ENCODE results near the gene MYG1.
A peak's percentile ranks its signal among the peaks of the same experiment; 100 is the strongest.

The MYG1 gene

GRCh38 chr12:53268630-53269562 is 30.6 kb upstream of the MYG1 start:
- Histone ChIP-seq H3K9me3 (ENCODE audit: control extremely low read depth in 1 of 5, control insufficient read depth in 4 of 5, insufficient read depth in 2 of 5, low read depth in 1 of 5, low read length in 4 of 5) (no peaks in the 10 kb centered on the region), H3K4me3 (ENCODE audit: control insufficient read depth in 1 of 7, extremely low read depth in 1 of 7, insufficient read depth in 4 of 7, low read depth in 2 of 7, low read length in 6 of 7) (peak overlapping the region; percentile 72 to 97 (median 84)), H3K4me1 (ENCODE audit: control extremely low read depth in 1 of 4, control insufficient read depth in 4 of 4, insufficient read depth in 4 of 4, low read length in 3 of 4) (peaks cover 2 to 35% (median 18%) of the 10 kb centered on the region in 4 experiments), H3K36me3 (ENCODE audit: control insufficient read depth in 4 of 4, insufficient read depth in 4 of 4, low read length in 3 of 4) (peaks cover 0 to 32% (median 6%) of the 10 kb centered on the region in 4 experiments), H3K27ac (ENCODE audit: insufficient read depth in 1 of 2, low read depth in 1 of 2, low read length in 2 of 2, poor library complexity in 1 of 2, severe bottlenecking in 2 of 2) (peak overlapping the region; percentile 50 to 84), H3K27me3 (replicated peaks in 2 of 5; ENCODE audit: control insufficient read depth in 4 of 5, insufficient read depth in 5 of 5, low read length in 4 of 5) (no peaks in the 10 kb centered on the region)
- DNase-seq, result peak in 1 of 3 donors; percentile 6
- WGBS (ENCODE audit: insufficient coverage), result 75% methylated on average over 18 of the region's 20 CpGs
- CTCF ChIA-PET, result interaction anchor here (1.0 to 20.5 kb wide), 18 partner anchors 10 to 204 kb away, joined by 3 to 299 read pairs (median 5); partner anchors contain the start of genes AAAS, CSAD, ITGB7 and MYG1
- POLR2A ChIA-PET, result no interaction called here

DNA sequence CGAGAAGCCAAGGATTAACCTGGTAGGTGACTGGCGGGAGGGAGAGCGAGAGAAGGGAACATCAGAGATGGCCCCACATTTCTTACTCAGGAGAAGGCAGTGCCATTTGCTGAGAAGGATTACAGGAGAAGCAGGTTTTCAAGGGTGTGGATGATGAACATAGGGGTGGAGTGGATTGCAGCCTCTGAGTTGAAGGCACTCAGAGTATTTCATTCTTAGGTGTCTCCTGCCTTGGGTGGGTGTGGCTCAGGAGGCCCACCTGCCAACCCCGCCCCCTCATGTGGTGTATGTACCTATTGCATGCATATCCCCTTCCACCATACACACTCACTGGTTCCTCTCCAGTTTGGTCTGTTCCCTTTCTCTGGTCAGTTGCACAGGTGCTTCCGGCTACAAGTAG is 25.1 kb upstream of the MYG1 start:
- POLR2A ChIA-PET, result no interaction called here

GRCh38 chr12:53276511-53276910 is 23.0 kb upstream of the MYG1 start:
- CTCF ChIA-PET, result interaction anchor here (2.2 to 24.3 kb wide), 4 partner anchors 6 to 62 kb away, joined by 5 to 399 read pairs (median 102); partner anchors contain the start of gene ESPL1
- 100% methylated on average over 11 of the region's 11 CpGs for WGBS (ENCODE audit: insufficient coverage)
- POLR2A ChIA-PET, result no interaction called here

More for the DNA sequence above, 25.1 kb upstream of the MYG1 start:
- Histone ChIP-seq H3K9me3 (ENCODE audit: control extremely low read depth in 1 of 5, control insufficient read depth in 4 of 5, insufficient read depth in 2 of 5, low read depth in 1 of 5, low read length in 4 of 5) (no peaks in the 10 kb centered on the region), H3K27ac (ENCODE audit: insufficient read depth in 1 of 2, low read depth in 1 of 2, low read length in 2 of 2, poor library complexity in 1 of 2, severe bottlenecking in 2 of 2) (no peak overlapping the region), H3K36me3 (ENCODE audit: control insufficient read depth in 4 of 4, insufficient read depth in 4 of 4, low read length in 3 of 4) (peaks cover 18 to 73% (median 35%) of the 10 kb centered on the region in 4 experiments), H3K27me3 (replicated peaks in 2 of 5; ENCODE audit: control insufficient read depth in 4 of 5, insufficient read depth in 5 of 5, low read length in 4 of 5) (no peaks in the 10 kb centered on the region), H3K4me1 (ENCODE audit: control extremely low read depth in 1 of 4, control insufficient read depth in 4 of 4, insufficient read depth in 4 of 4, low read length in 3 of 4) (peaks cover 0 to 12% (median 2%) of the 10 kb centered on the region in 4 experiments), H3K4me3 (ENCODE audit: control insufficient read depth in 1 of 7, extremely low read depth in 1 of 7, insufficient read depth in 4 of 7, low read depth in 2 of 7, low read length in 6 of 7) (no peak overlapping the region)
- 98% methylated on average over 4 of the region's 5 CpGs for WGBS (ENCODE audit: insufficient coverage)
- CTCF ChIA-PET, result interaction anchor here (11.8 to 20.5 kb wide), 2 partner anchors 10 to 59 kb away, joined by 175 to 299 read pairs; partner anchors contain the start of gene ITGB7
- no peak for DNase-seq

DNA sequence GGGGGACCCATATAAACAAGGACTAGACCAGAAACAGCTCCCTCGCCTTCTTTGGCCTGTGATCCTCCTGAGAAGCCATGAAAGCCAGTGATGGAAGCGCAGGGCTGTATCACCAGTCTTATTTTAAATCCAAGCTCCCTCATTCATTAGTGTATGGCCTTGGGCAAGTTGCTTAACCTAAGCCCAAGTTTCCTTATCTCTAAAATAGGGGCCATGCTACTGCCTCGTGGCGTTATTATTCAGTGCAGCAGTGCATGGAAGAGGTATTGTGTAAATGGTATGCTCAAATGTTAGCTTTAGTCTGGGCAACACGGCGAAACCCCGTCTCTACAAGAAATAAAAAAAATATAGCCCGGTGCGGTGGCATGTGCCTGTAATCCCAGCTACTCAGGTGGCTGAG is 21.5 kb upstream of the MYG1 start:
- Histone ChIP-seq H3K4me3 (ENCODE audit: control insufficient read depth in 1 of 7, extremely low read depth in 1 of 7, insufficient read depth in 4 of 7, low read depth in 2 of 7, low read length in 6 of 7) (no peak overlapping the region), H3K27ac (ENCODE audit: insufficient read depth in 1 of 2, low read depth in 1 of 2, low read length in 2 of 2, poor library complexity in 1 of 2, severe bottlenecking in 2 of 2) (no peak overlapping the region), H3K36me3 (ENCODE audit: control insufficient read depth in 4 of 4, insufficient read depth in 4 of 4, low read length in 3 of 4) (peaks cover 28 to 72% (median 44%) of the 10 kb centered on the region in 4 experiments), H3K27me3 (replicated peaks in 2 of 5; ENCODE audit: control insufficient read depth in 4 of 5, insufficient read depth in 5 of 5, low read length in 4 of 5) (no peaks in the 10 kb centered on the region), H3K4me1 (ENCODE audit: control extremely low read depth in 1 of 4, control insufficient read depth in 4 of 4, insufficient read depth in 4 of 4, low read length in 3 of 4) (peaks cover 0 to 3% (median 1%) of the 10 kb centered on the region in 4 experiments), H3K9me3 (ENCODE audit: control extremely low read depth in 1 of 5, control insufficient read depth in 4 of 5, insufficient read depth in 2 of 5, low read depth in 1 of 5, low read length in 4 of 5) (no peaks in the 10 kb centered on the region)
- CTCF ChIA-PET, result interaction anchor here (0.7 to 24.3 kb wide), 13 partner anchors 8 to 176 kb away, joined by 3 to 399 read pairs (median 5); partner anchors contain the start of genes AAAS, ESPL1 and ITGB7
- POLR2A ChIA-PET, result no interaction called here
- no peak for DNase-seq
- WGBS (ENCODE audit: insufficient coverage), result 100% methylated on average over 4 of the region's 9 CpGs

More at GRCh38 chr12:53276511-53276910, 23.0 kb upstream of the MYG1 start:
- H3K4me3 ChIP-seq (ENCODE audit: control insufficient read depth in 1 of 7, extremely low read depth in 1 of 7, insufficient read depth in 4 of 7, low read depth in 2 of 7, low read length in 6 of 7), result no peak overlapping the region
- H3K27me3 ChIP-seq (replicated peaks in 2 of 5; ENCODE audit: control insufficient read depth in 4 of 5, insufficient read depth in 5 of 5, low read length in 4 of 5), result no peaks in the 10 kb centered on the region
- H3K9me3 ChIP-seq (ENCODE audit: control extremely low read depth in 1 of 5, control insufficient read depth in 4 of 5, insufficient read depth in 2 of 5, low read depth in 1 of 5, low read length in 4 of 5), result no peaks in the 10 kb centered on the region
- H3K36me3 ChIP-seq (ENCODE audit: control insufficient read depth in 4 of 4, insufficient read depth in 4 of 4, low read length in 3 of 4), result peaks cover 21 to 69% (median 36%) of the 10 kb centered on the region in 4 experiments
- DNase-seq, result no peak
- H3K27ac ChIP-seq (ENCODE audit: insufficient read depth in 1 of 2, low read depth in 1 of 2, low read length in 2 of 2, poor library complexity in 1 of 2, severe bottlenecking in 2 of 2), result no peak overlapping the region
- H3K4me1 ChIP-seq (ENCODE audit: control extremely low read depth in 1 of 4, control insufficient read depth in 4 of 4, insufficient read depth in 4 of 4, low read length in 3 of 4), result peaks cover 0 to 3% (median 1%) of the 10 kb centered on the region in 4 experiments

GRCh38 chr12:53279283-53279869 is 20.1 kb upstream of the MYG1 start:
- 95% methylated on average over 3 of the region's 3 CpGs for WGBS (ENCODE audit: insufficient coverage)
- Histone ChIP-seq H3K9me3 (ENCODE audit: control extremely low read depth in 1 of 5, control insufficient read depth in 4 of 5, insufficient read depth in 2 of 5, low read depth in 1 of 5, low read length in 4 of 5) (no peaks in the 10 kb centered on the region), H3K27me3 (replicated peaks in 2 of 5; ENCODE audit: control insufficient read depth in 4 of 5, insufficient read depth in 5 of 5, low read length in 4 of 5) (no peaks in the 10 kb centered on the region), H3K27ac (ENCODE audit: insufficient read depth in 1 of 2, low read depth in 1 of 2, low read length in 2 of 2, poor library complexity in 1 of 2, severe bottlenecking in 2 of 2) (no peak overlapping the region), H3K4me3 (ENCODE audit: control insufficient read depth in 1 of 7, extremely low read depth in 1 of 7, insufficient read depth in 4 of 7, low read depth in 2 of 7, low read length in 6 of 7) (no peak overlapping the region), H3K36me3 (ENCODE audit: control insufficient read depth in 4 of 4, insufficient read depth in 4 of 4, low read length in 3 of 4) (peaks cover 28 to 81% (median 48%) of the 10 kb centered on the region in 4 experiments), H3K4me1 (ENCODE audit: control extremely low read depth in 1 of 4, control insufficient read depth in 4 of 4, insufficient read depth in 4 of 4, low read length in 3 of 4) (peaks cover 0 to 3% (median 1%) of the 10 kb centered on the region in 4 experiments)
- POLR2A ChIA-PET, result interaction anchor here (0.6 kb wide), 1 partner anchor 19 kb away, joined by 5 read pairs; no protein-coding TSS in a partner anchor
- CTCF ChIA-PET, result interaction anchor here (0.7 to 24.3 kb wide), 9 partner anchors 8 to 75 kb away, joined by 3 to 399 read pairs (median 8); partner anchors contain the start of genes AAAS and ESPL1
- no peak for DNase-seq

GRCh38 chr12:53279888-53280498 is 19.5 kb upstream of the MYG1 start:
- ChIA-PET CTCF (interaction anchor here (1.5 to 24.3 kb wide), 5 partner anchors 8 to 75 kb away, joined by 3 to 399 read pairs (median 30); partner anchors contain the start of genes AAAS and ESPL1), POLR2A (no interaction called here)
- 93% methylated on average over 7 of the region's 9 CpGs for WGBS (ENCODE audit: insufficient coverage)
- no peak for DNase-seq
- H3K27ac ChIP-seq (ENCODE audit: insufficient read depth in 1 of 2, low read depth in 1 of 2, low read length in 2 of 2, poor library complexity in 1 of 2, severe bottlenecking in 2 of 2), result no peak overlapping the region
- H3K36me3 ChIP-seq (ENCODE audit: control insufficient read depth in 4 of 4, insufficient read depth in 4 of 4, low read length in 3 of 4), result peaks cover 26 to 78% (median 48%) of the 10 kb centered on the region in 4 experiments
- H3K27me3 ChIP-seq (replicated peaks in 2 of 5; ENCODE audit: control insufficient read depth in 4 of 5, insufficient read depth in 5 of 5, low read length in 4 of 5), result no peaks in the 10 kb centered on the region
- no peaks in the 10 kb centered on the region for H3K9me3 ChIP-seq (ENCODE audit: control extremely low read depth in 1 of 5, control insufficient read depth in 4 of 5, insufficient read depth in 2 of 5, low read depth in 1 of 5, low read length in 4 of 5)
- H3K4me3 ChIP-seq (ENCODE audit: control insufficient read depth in 1 of 7, extremely low read depth in 1 of 7, insufficient read depth in 4 of 7, low read depth in 2 of 7, low read length in 6 of 7), result no peak overlapping the region
- peaks cover 0 to 3% (median 1%) of the 10 kb centered on the region in 4 experiments for H3K4me1 ChIP-seq (ENCODE audit: control extremely low read depth in 1 of 4, control insufficient read depth in 4 of 4, insufficient read depth in 4 of 4, low read length in 3 of 4)
